ENCODE results near the gene THSD4.

Gene THSD4

GRCh38 chr15:71573599-71573998 is 458.3 kb downstream of the THSD4 start:
- H3K27ac ChIP-seq (ENCODE audit: low read length) = no peak overlapping the region
- no peaks in the 10 kb centered on the region for H3K4me1 ChIP-seq (ENCODE audit: low read length)
- H3K4me3 ChIP-seq (ENCODE audit: low read length) = no peak overlapping the region
- H3K9ac ChIP-seq (ENCODE audit: low read length) = no peak overlapping the region
- no peaks in the 10 kb centered on the region for H4K20me1 ChIP-seq (ENCODE audit: insufficient read depth, low read length)
- H3K79me2 ChIP-seq (ENCODE audit: low read length) = no peaks in the 10 kb centered on the region
- H3K4me2 ChIP-seq (ENCODE audit: low read length) = no peak overlapping the region
- TF ChIP-seq EZH2phosphoT487 (IDR thresholded peaks at IDR 0.05; ENCODE audit: low read depth) = no peak
- no peak for TF ChIP-seq CTCF (IDR thresholded peaks at IDR 0.05; ENCODE audit: low read depth, low read length)
- no peaks in the 10 kb centered on the region for H3K9me3 ChIP-seq (ENCODE audit: insufficient read depth, low read length)
- H3K36me3 ChIP-seq (replicated peaks; ENCODE audit: low read depth, low read length) = no peaks in the 10 kb centered on the region
- peaks cover 38% of the 10 kb centered on the region for H3K27me3 ChIP-seq (ENCODE audit: low read depth, low read length)
- no peak overlapping the region for H2AFZ ChIP-seq (ENCODE audit: low read depth, low read length)

- H3K27ac ChIP-seq (ENCODE audit: low read length) = no peak overlapping the region
Observed at GRCh38 chr15:71575474-71576045, 460.3 kb downstream of the THSD4 start.

GRCh38 chr15:71577071-71577470 is 461.8 kb downstream of the THSD4 start:
- H3K4me2 ChIP-seq (ENCODE audit: low read length) = no peak overlapping the region
- peaks cover 49% of the 10 kb centered on the region for H3K27me3 ChIP-seq (ENCODE audit: low read depth, low read length)
- TF ChIP-seq EZH2phosphoT487 (IDR thresholded peaks at IDR 0.05; ENCODE audit: low read depth) (no peak), CTCF (IDR thresholded peaks at IDR 0.05; ENCODE audit: low read depth, low read length) (no peak)

More at GRCh38 chr15:71575474-71576045, 460.3 kb downstream of the THSD4 start:
- TF ChIP-seq EZH2phosphoT487 (IDR thresholded peaks at IDR 0.05; ENCODE audit: low read depth) = no peak
- TF ChIP-seq CTCF (IDR thresholded peaks at IDR 0.05; ENCODE audit: low read depth, low read length) = peak; percentile 83
- H4K20me1 ChIP-seq (ENCODE audit: insufficient read depth, low read length) = no peaks in the 10 kb centered on the region
- H2AFZ ChIP-seq (ENCODE audit: low read depth, low read length) = no peak overlapping the region
- H3K9me3 ChIP-seq (ENCODE audit: insufficient read depth, low read length) = no peaks in the 10 kb centered on the region
- no peaks in the 10 kb centered on the region for H3K79me2 ChIP-seq (ENCODE audit: low read length)
- H3K4me2 ChIP-seq (ENCODE audit: low read length) = no peak overlapping the region
- H3K9ac ChIP-seq (ENCODE audit: low read length) = no peak overlapping the region
- H3K4me3 ChIP-seq (ENCODE audit: low read length) = no peak overlapping the region
- peaks cover 48% of the 10 kb centered on the region for H3K27me3 ChIP-seq (ENCODE audit: low read depth, low read length)
- H3K36me3 ChIP-seq (replicated peaks; ENCODE audit: low read depth, low read length) = no peaks in the 10 kb centered on the region
- H3K4me1 ChIP-seq (ENCODE audit: low read length) = no peaks in the 10 kb centered on the region

GRCh38 chr15:71581398-71581930 is 466.2 kb downstream of the THSD4 start:
- peaks cover 12% of the 10 kb centered on the region; the same call in 1 of the 2 replicates for H3K9me3 ChIP-seq (ENCODE audit: insufficient read depth, low read length)
- no peak for TF ChIP-seq EZH2phosphoT487 (IDR thresholded peaks at IDR 0.05; ENCODE audit: low read depth)
- no peak for TF ChIP-seq CTCF (IDR thresholded peaks at IDR 0.05; ENCODE audit: low read depth, low read length)
- no peak overlapping the region for H2AFZ ChIP-seq (ENCODE audit: low read depth, low read length)
- no peak overlapping the region for H3K9ac ChIP-seq (ENCODE audit: low read length)
- no peaks in the 10 kb centered on the region for H3K36me3 ChIP-seq (replicated peaks; ENCODE audit: low read depth, low read length)
- no peak overlapping the region for H3K27ac ChIP-seq (ENCODE audit: low read length)
- H3K79me2 ChIP-seq (ENCODE audit: low read length) = no peaks in the 10 kb centered on the region
- H3K27me3 ChIP-seq (ENCODE audit: low read depth, low read length) = peaks cover 35% of the 10 kb centered on the region
- H3K4me3 ChIP-seq (ENCODE audit: low read length) = no peak overlapping the region
- H3K4me2 ChIP-seq (ENCODE audit: low read length) = no peak overlapping the region
- no peaks in the 10 kb centered on the region for H3K4me1 ChIP-seq (ENCODE audit: low read length)
- no peaks in the 10 kb centered on the region for H4K20me1 ChIP-seq (ENCODE audit: insufficient read depth, low read length)

More at GRCh38 chr15:71577071-71577470, 461.8 kb downstream of the THSD4 start:
- Histone ChIP-seq H2AFZ (ENCODE audit: low read depth, low read length) (no peak overlapping the region), H3K27ac (ENCODE audit: low read length) (no peak overlapping the region), H3K9me3 (ENCODE audit: insufficient read depth, low read length) (no peaks in the 10 kb centered on the region), H3K79me2 (ENCODE audit: low read length) (no peaks in the 10 kb centered on the region), H3K4me3 (ENCODE audit: low read length) (no peak overlapping the region), H3K9ac (ENCODE audit: low read length) (no peak overlapping the region), H3K4me1 (ENCODE audit: low read length) (no peaks in the 10 kb centered on the region), H4K20me1 (ENCODE audit: insufficient read depth, low read length) (no peaks in the 10 kb centered on the region), H3K36me3 (replicated peaks; ENCODE audit: low read depth, low read length) (no peaks in the 10 kb centered on the region)

Data from OCI-LY3 (cell line).